Psoas muscle (tissue), 8 donors: ENCODE measurements around the gene TTC27. TPM values are rescaled to one million over a fixed set of nuclear protein-coding genes. Genes with fewer than 3 reads are reported as not detected.

Experiments used
- ATAC-seq, 4 donors: fragments of 200-7000 bp; cut with Tn5 transposase; one replicate each; pipeline ENCODE4 v1.9.1; 2020; ENCODE audit warnings: moderate library complexity in 3 of 4, mild to moderate bottlenecking in 2 of 4
- DNase-seq, 2 donors: peaks; one replicate each; pipeline ENCODE4 v3.0.0-alpha.2; 2020
- H3K27ac ChIP-seq: fragments of 200-600 bp; one replicate; pipeline ENCODE4 v1.8.0; 2022
- H3K27me3 ChIP-seq, 3 donors: fragments of 200-600 bp in 1 of 3; one replicate each; pipeline versions ENCODE4 v1.6.1 to v1.8.0; 2013 to 2022; ENCODE audit warnings: low read length in 2 of 3, mild to moderate bottlenecking in 2 of 3, moderate library complexity in 1 of 3; ENCODE audit not compliant: insufficient read depth in 3 of 3
- H3K36me3 ChIP-seq, 2 donors: fragments of 200-600 bp in 1 of 2; one replicate each; pipeline versions ENCODE4 v1.6.1 to v1.8.0; 2013 to 2022; ENCODE audit warnings: low read depth in 1 of 2, mild to moderate bottlenecking in 1 of 2, moderate library complexity in 1 of 2; ENCODE audit not compliant: insufficient read depth in 1 of 2
- H3K4me1 ChIP-seq: fragments of 200-600 bp; one replicate; pipeline ENCODE4 v1.8.0; 2022
- H3K4me3 ChIP-seq: fragments of 200-600 bp; one replicate; pipeline ENCODE4 v1.8.0; 2022; ENCODE audit warnings: mild to moderate bottlenecking
- H3K9me3 ChIP-seq: fragments of 200-600 bp; one replicate; pipeline ENCODE4 v1.8.0; 2022
- WGBS, 3 donors: extraction: QIAGEN DNeasy Blood & Tissue Kit; methylation state at CpG; one replicate each; pipeline versions ENCODE4 v1.1.6 to v1.1.7; 2013; 5-methylcytosine and 5-hydroxymethylcytosine counted together
- intact Hi-C, 2 donors: fragments of 100-400 bp; cut with DNase I; formaldehyde crosslinking; loops; one replicate each; pipeline versions ENCODE4 v1.11.0 to v1.14.2; 2022
- long read RNA-seq, 2 donors: library from polyadenylated mRNA; unstranded; transcript quantifications; one replicate each; pipeline ENCODE4 v2.0.0, GENCODE V29; 2021
- polyA plus RNA-seq, 3 donors: library from polyadenylated mRNA; stranded (reverse); fragments of 200-250 nt; gene quantifications; one replicate each; pipeline ENCODE4 v1.2.3, GENCODE V29; 2013
- total RNA-seq, 4 donors: library from RNA; stranded (reverse); fragmentation: NEBNext Ultra II Directional in 2 of 4; extraction: Animal tissue kit (Norgen Biotek cat#: 25700) in 2 of 4; gene quantifications; one replicate each; pipeline versions ENCODE4 v1.2.1 to v1.2.4, GENCODE V29; 2021 to 2023
- TF ChIP-seq, protein P1 (sequence below): fragments of 200-600 bp; IDR thresholded peaks from one replicate; pipeline ENCODE4 v1.8.0; 2022; ENCODE audit warnings: antibody characterized with exemption
- donor health status: healthy with polysubstance abuse.
- donor health status: DM: no; HTN: no; CAD: no; lungs with moderate emphysema.
- donor health status: Bipolar disorder and iron deficiency.
- donor health status: healthy.
- donor health status: DM: yes; HTN: yes; CAD: no.
- donor health status: DM: no; HTN: no; CAD: no.
- donor health status: DM: no; HTN: no; CAD: no.
- donor health status: DM: yes; HTN: yes; CAD: no.

TTC27 gene
- total RNA-seq (10 to 100 TPM in 3 of 4 donors, 1 to 10 TPM in 1; 8.7 to 13.2 (median 11.3) TPM), polyA plus RNA-seq (10 to 100 TPM; 10.6 to 15.4 (median 13.1) TPM)
- long read RNA-seq, donor 1, transcript TTC27-201 (20 exons, 2,876 nt), result major isoform, 16 of 23 reads
- long read RNA-seq, donor 1, partial matches to known transcripts, result 4 of 23 reads
- long read RNA-seq, donor 1, other reads (novel, unspliced or antisense), result 3 of 23 reads
- long read RNA-seq, donor 2, transcript TTC27-201 (20 exons, 2,876 nt), result major isoform, 15 of 28 reads
- long read RNA-seq, donor 2, partial matches to known transcripts, result 6 of 28 reads
- long read RNA-seq, donor 2, other reads (novel, unspliced or antisense), result 7 of 28 reads

DNA sequence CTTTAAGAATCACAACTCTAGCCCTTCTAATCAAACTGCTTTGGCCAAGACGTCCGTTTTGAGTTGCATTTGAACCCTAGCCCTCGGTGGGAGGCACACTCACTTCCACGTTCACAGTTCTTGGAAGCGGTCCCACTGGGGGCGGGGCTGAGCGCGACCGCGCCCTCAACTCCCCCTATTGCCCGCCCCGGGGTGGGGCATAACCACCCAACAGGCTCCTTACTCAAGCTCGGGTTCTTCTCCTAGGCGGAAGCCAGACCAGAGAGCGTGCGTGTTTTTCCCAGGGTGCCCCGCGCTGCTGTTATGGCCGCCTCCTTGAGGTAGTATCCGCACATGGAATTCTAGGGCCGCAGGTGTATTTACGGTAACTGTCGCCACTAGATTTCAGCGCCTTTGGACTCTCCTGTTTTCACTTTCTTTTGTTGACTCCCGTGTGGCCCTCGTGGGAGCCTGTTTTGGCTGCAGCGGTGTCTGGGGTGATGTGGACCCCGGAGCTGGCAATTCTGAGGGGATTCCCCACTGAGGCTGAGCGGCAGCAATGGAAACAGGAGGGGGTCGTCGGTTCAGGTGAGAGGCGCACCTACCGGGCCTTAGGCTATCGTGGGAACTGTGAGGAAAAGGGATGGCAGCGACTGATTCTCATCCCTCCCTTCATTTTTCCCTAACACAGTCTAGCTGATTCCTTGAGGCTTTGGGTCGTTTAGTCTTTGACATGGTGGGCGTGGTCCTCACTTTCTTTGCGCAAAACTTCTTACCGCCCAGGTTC lies at the start of gene TTC27:
Gene TTC27, plus strand, starts transcription at position 237 of the 766 bp plus-strand sequence. Its CDS starts 243 bp downstream, at position 480.
- intact Hi-C loops, result no loop called here
- Histone ChIP-seq H3K36me3 (peaks cover 5 to 27% of the 10 kb centered on the region in 2 donors), H3K9me3 (no peaks in the 10 kb centered on the region), H3K27ac (peak within 1 kb of the TSS; percentile 77), H3K4me1 (peaks cover 6% of the 10 kb centered on the region), H3K4me3 (peak within 1 kb of the TSS; percentile 91), H3K27me3 (no peaks in the 10 kb centered on the region)
- TF ChIP-seq, protein P1, sequence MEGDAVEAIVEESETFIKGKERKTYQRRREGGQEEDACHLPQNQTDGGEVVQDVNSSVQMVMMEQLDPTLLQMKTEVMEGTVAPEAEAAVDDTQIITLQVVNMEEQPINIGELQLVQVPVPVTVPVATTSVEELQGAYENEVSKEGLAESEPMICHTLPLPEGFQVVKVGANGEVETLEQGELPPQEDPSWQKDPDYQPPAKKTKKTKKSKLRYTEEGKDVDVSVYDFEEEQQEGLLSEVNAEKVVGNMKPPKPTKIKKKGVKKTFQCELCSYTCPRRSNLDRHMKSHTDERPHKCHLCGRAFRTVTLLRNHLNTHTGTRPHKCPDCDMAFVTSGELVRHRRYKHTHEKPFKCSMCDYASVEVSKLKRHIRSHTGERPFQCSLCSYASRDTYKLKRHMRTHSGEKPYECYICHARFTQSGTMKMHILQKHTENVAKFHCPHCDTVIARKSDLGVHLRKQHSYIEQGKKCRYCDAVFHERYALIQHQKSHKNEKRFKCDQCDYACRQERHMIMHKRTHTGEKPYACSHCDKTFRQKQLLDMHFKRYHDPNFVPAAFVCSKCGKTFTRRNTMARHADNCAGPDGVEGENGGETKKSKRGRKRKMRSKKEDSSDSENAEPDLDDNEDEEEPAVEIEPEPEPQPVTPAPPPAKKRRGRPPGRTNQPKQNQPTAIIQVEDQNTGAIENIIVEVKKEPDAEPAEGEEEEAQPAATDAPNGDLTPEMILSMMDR, result no peak
- DNase-seq, result peak; percentile 95 to 97
- ATAC-seq, result peak; percentile 98 to 99 (median 99)
- WGBS, 3 donors, result 0% methylated on average over 39 of the region's 39 CpGs

DNA sequence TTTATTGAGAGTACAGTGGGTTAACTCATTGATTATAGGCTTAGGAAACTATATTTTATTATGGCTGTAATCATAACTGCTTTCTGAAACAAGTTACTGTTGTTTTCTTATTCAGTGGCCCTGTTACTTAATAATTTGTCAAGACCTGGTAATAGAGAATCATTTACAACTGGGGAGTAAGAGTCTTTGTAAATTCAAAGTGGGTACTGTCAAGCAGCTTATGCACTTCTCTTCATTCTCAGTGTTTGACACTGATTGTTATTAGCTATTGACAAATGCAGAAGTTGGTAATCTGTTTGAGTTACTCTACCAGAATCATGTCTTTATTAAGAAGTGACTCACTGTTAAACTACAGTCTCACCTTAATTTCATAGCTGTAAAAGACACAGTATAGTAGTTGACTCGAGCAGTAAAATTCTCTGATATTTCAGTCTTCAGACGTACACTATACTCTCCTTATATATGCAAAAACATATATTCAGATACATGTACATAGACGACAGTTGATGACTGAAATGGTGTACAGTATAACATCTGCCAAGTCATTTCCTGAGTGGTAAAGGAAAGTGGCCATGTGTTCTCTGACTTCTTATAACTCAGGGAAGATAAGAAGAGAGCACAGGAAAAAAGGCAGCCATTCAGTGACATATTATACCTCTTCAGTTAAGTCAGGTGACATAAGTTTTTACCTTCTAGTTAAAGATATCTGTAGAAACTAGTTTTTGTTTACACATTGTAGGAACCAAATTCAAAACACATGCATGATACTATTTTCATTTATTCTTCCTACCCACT lies 36.0 kb upstream of the TTC27 start:
- 80 to 84% (median 82%) methylated on average over 3 of the region's 3 CpGs for WGBS, 3 donors
- H3K9me3 ChIP-seq, result no peaks in the 10 kb centered on the region
- ATAC-seq, result peak in 1 of 4 donors; percentile 19
- H3K27ac ChIP-seq, result no peak overlapping the region
- no peaks in the 10 kb centered on the region for H3K4me1 ChIP-seq
- TF ChIP-seq, protein P1, result no peak
- intact Hi-C loops, result no loop called here
- H3K36me3 ChIP-seq, result peaks cover 0 to 21% of the 10 kb centered on the region in 2 donors
- no peaks in the 10 kb centered on the region for H3K27me3 ChIP-seq
- DNase-seq, result no peak
- H3K4me3 ChIP-seq, result no peak overlapping the region

DNA sequence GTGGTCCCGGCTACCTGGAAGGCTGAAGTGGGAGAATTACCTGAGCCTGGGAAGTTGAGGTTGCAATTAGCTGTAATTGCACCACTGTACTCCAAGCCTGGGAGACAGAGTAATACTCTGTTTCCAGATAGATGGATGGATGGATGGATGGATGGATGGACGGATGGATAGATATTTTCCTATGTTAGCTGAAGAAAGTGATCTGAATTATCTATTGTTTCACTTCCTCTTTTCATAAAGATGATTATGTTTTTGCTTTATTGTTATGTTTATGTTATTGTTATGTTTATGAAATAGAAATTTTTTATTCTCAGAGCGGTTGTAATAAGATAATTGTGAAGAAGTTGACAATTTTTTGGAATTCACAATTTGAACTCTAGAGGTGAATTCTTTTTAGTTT lies 33.3 kb upstream of the TTC27 start:
- 93 to 98% (median 93%) methylated on average over 3 of the region's 3 CpGs for WGBS, 3 donors
- peaks cover 0 to 48% of the 10 kb centered on the region in 2 donors for H3K36me3 ChIP-seq
- H3K4me1 ChIP-seq, result no peaks in the 10 kb centered on the region
- H3K9me3 ChIP-seq, result no peaks in the 10 kb centered on the region
- DNase-seq (no peak), ATAC-seq (no peak)
- no peaks in the 10 kb centered on the region for H3K27me3 ChIP-seq
- intact Hi-C loops, result no loop called here
- no peak overlapping the region for H3K4me3 ChIP-seq
- TF ChIP-seq, protein P1, result no peak
- H3K27ac ChIP-seq, result no peak overlapping the region

DNA sequence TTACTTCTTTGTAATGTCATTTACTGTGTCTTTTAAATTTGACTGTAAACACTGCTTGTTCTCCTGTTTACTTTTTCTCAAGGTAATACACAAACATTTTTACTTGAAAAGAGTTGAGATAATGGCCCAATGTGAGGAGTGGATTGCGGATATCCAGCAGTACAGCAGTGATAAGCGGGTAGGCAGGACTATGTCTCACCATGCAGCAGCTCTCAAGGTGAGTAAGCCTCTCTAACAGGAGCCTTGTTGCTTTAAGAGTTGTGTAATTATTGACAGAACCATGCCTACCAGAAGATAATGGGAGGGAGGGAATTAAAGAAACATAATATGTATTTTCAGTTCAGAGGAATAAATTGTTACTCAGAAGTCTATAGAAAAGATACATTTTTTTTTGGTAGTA lies 16.5 kb upstream of the TTC27 start:
- no peak for ATAC-seq
- Histone ChIP-seq H3K27me3 (no peaks in the 10 kb centered on the region), H3K9me3 (no peaks in the 10 kb centered on the region), H3K4me3 (no peak overlapping the region), H3K4me1 (no peaks in the 10 kb centered on the region), H3K27ac (no peak overlapping the region), H3K36me3 (peaks cover 0 to 92% of the 10 kb centered on the region in 2 donors)
- 94 to 95% (median 95%) methylated on average over 2 of the region's 2 CpGs for WGBS, 3 donors
- no peak for DNase-seq
- TF ChIP-seq, protein P1, result no peak
- intact Hi-C loops, result no loop called here
